ENCODE measurements around the gene IL6ST. TPM values are rescaled to one million over a fixed set of nuclear protein-coding genes. Genes with fewer than 3 reads are reported as not detected.

IL6ST gene
- total RNA-seq, 1 donor from 2014 or later, result 192 TPM

DNA sequence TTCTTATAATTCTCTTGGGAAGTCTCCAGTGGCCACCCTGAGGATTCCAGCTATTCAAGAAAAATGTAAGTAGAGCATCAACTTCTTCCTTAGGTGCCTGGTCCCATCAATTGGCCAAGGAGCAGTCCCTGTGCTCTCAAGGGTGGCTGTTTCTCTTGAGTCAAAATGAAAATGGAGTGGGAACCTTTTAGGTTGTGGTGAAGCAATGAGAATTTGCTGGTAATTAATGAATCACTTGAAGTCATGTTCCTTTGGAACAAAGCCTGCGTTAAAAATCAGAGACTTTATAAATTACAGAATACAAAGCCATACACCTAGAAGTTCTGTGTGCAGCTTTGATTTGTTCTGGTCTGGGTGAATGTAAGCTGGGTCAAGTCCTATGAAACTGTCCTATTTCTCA is 94.7 kb downstream of the IL6ST start:
- TF ChIP-seq, protein P1, sequence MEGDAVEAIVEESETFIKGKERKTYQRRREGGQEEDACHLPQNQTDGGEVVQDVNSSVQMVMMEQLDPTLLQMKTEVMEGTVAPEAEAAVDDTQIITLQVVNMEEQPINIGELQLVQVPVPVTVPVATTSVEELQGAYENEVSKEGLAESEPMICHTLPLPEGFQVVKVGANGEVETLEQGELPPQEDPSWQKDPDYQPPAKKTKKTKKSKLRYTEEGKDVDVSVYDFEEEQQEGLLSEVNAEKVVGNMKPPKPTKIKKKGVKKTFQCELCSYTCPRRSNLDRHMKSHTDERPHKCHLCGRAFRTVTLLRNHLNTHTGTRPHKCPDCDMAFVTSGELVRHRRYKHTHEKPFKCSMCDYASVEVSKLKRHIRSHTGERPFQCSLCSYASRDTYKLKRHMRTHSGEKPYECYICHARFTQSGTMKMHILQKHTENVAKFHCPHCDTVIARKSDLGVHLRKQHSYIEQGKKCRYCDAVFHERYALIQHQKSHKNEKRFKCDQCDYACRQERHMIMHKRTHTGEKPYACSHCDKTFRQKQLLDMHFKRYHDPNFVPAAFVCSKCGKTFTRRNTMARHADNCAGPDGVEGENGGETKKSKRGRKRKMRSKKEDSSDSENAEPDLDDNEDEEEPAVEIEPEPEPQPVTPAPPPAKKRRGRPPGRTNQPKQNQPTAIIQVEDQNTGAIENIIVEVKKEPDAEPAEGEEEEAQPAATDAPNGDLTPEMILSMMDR (IDR thresholded peaks at IDR 0.05), result no peak
- Histone ChIP-seq H3K4me3 (no peak overlapping the region), H3K27me3 (no peaks in the 10 kb centered on the region), H3K4me1 (peaks cover 0 to 2% of the 10 kb centered on the region in 2 donors), H3K27ac (no peak overlapping the region), H3K36me3 (no peaks in the 10 kb centered on the region), H3K9me3 (no peaks in the 10 kb centered on the region)
- intact Hi-C loops (cut with DNase I), result no loop called here
- DNase-seq (ENCODE audit: low spot score in 2 of 2), result no peak

DNA sequence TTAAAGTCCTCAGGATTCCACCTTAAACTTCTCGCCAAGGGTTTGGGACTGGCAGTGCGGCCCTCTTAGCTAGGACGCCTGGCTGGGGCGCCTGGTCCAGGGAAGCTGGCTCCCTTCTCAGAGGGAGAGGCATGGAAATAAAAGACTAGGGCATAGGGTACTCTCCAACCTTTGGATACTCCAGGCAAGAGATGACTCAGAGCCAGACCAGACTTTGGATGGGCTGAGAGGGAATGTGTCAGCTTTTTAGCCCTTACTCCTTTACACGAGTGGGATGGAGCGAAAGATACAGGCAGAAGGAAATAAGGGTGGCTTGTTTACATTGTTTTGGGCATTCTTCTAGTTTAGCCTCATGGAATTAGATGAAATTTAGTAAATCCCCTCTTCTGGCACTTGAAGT is 95.4 kb downstream of the IL6ST start:
- TF ChIP-seq, protein P1 (IDR thresholded peaks at IDR 0.05), result no peak
- Histone ChIP-seq H3K4me3 (no peak overlapping the region), H3K4me1 (peaks cover 0 to 2% of the 10 kb centered on the region in 2 donors), H3K36me3 (no peaks in the 10 kb centered on the region), H3K9me3 (no peaks in the 10 kb centered on the region), H3K27me3 (no peaks in the 10 kb centered on the region), H3K27ac (no peak overlapping the region)
- intact Hi-C loops (cut with DNase I), result no loop called here
- no peak for DNase-seq (ENCODE audit: low spot score in 2 of 2)

DNA sequence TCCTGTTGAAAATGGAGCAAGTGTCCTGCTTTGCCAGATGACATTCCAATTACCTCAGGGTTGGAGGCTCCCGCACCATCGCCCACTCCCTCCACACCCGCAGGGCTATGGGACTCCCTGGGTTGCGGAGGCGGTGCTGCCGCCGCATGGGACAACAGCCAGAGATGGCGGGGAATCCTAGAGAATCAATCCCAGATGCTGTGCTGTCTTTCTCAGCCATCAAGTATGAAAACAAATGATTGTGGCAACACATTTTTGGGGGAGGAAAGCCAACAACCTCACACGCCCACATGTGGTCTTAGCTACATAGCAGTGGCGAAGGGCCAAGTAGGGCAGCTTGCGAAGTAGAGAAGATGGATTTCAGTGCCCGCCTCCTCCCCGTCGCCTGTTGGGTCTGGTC is 96.9 kb downstream of the IL6ST start:
- intact Hi-C loops (cut with DNase I), result no loop called here
- peak in 1 of 2 donors; percentile 66 for DNase-seq (ENCODE audit: low spot score in 2 of 2)

DNA sequence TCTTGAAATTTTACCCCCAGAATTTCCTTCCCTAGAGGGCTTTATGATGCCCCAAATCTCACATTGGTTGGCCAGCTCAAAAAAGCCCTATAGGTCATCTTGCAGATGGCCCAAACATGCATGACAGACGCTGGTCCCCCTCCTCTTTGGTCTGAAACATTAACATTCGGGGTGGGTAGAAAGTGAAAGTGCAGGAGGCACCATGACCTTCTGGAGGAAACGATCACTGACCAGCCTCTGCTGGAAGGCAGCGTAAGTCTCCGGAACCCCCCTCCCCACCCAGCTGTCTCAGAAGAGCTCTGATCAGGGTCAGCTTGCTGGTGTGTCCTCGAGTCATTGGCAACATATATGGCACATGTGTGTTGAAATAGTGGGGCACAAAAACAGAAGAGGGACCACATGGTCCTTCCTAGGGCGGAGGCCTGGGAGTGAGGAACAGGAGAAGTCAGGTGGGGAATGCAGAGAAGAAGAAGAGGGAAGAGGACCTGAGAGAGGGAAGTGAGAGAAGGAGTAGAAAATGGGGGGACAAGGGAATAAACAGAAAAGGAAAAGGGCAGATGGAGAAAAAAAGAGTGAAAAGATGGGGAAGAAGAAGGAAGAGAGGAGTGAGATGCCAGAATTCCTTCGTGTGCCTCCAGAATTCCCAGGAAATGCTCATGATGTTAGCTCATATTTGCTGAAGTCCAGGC is 97.4 kb downstream of the IL6ST start:
- TF ChIP-seq, protein P1 (IDR thresholded peaks at IDR 0.05), result no peak
- Histone ChIP-seq H3K4me1 (peaks cover 0 to 2% of the 10 kb centered on the region in 2 donors), H3K4me3 (peak overlapping the region in 1 of 2 donors; percentile 48), H3K36me3 (no peaks in the 10 kb centered on the region), H3K27ac (no peak overlapping the region), H3K27me3 (no peaks in the 10 kb centered on the region), H3K9me3 (no peaks in the 10 kb centered on the region)
- no peak for DNase-seq (ENCODE audit: low spot score in 2 of 2)
- intact Hi-C loops (cut with DNase I), result no loop called here

More for the DNA sequence above, 96.9 kb downstream of the IL6ST start:
- H3K9me3 ChIP-seq, result no peaks in the 10 kb centered on the region
- H3K27ac ChIP-seq, result no peak overlapping the region
- no peaks in the 10 kb centered on the region for H3K27me3 ChIP-seq
- H3K4me1 ChIP-seq, result peaks cover 0 to 2% of the 10 kb centered on the region in 2 donors
- H3K4me3 ChIP-seq, result peak overlapping the region; percentile 22 to 48
- TF ChIP-seq, protein P1 (IDR thresholded peaks at IDR 0.05), result no peak
- H3K36me3 ChIP-seq, result no peaks in the 10 kb centered on the region

DNA sequence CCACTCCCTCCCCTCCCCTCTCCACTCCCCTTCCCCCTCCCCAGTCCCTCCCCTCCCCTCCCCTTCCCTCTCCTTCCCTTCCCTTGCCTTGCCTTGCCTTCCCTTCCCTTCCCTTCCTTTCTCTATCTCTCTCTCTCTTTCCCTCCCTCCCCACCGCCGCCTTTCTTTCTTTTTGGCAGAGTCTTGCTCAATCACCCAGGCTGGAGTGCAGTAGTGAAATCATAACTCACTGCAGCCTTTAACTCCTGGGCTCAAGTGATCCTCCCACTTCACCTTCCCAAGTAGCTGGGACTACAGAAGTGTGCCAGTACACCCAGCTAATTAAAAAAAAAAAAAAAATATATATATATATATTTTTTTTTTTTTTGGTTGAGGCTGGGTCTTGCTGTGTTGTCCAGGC is 98.1 kb downstream of the IL6ST start:
- no peak for DNase-seq (ENCODE audit: low spot score in 2 of 2)
- peaks cover 0 to 2% of the 10 kb centered on the region in 2 donors for H3K4me1 ChIP-seq
- no peak overlapping the region for H3K27ac ChIP-seq
- no peak overlapping the region for H3K4me3 ChIP-seq
- TF ChIP-seq, protein P1 (IDR thresholded peaks at IDR 0.05), result no peak
- H3K27me3 ChIP-seq, result no peaks in the 10 kb centered on the region
- no peaks in the 10 kb centered on the region for H3K9me3 ChIP-seq
- no peaks in the 10 kb centered on the region for H3K36me3 ChIP-seq
- intact Hi-C loops (cut with DNase I), result no loop called here
